Testis (tissue), 3 donors: ENCODE results near the gene ASAP2. TPM values are rescaled to one million over a fixed set of nuclear protein-coding genes. Genes with fewer than 3 reads are reported as not detected.
A peak's percentile ranks its signal among the peaks of the same experiment; 100 is the strongest.

Experiments
- DNase-seq: peaks from one replicate; pipeline ENCODE4 v3.0.0-alpha.2; 2019
- H3K27ac ChIP-seq, 2 donors: fragments of 200-600 bp; sonication (generic); one replicate each; pipeline ENCODE4 v1.5.1; 2019
- H3K27me3 ChIP-seq: fragments of 200-600 bp; sonication (generic); one replicate; pipeline ENCODE4 v1.5.1; 2019
- H3K36me3 ChIP-seq: fragments of 200-600 bp; sonication (generic); one replicate; pipeline ENCODE4 v1.5.1; 2017; ENCODE audit warnings: low read depth; ENCODE audit errors: missing control alignments
- H3K4me1 ChIP-seq: fragments of 200-600 bp; sonication (generic); one replicate; pipeline ENCODE4 v1.5.1; 2019
- H3K4me3 ChIP-seq, 2 donors: fragments of 200-600 bp; sonication (generic); one replicate each; pipeline ENCODE4 v1.5.1; 2017 to 2019
- H3K9me3 ChIP-seq: fragments of 200-600 bp; sonication (generic); one replicate; pipeline ENCODE4 v1.5.1; 2017
- CTCF ChIP-seq, 3 experiments: fragments of 450-650 bp in 2 of 3; fragments of 200-600 bp in 1 of 3; sonication (generic) in 1 of 3; IDR thresholded peaks; one replicate each; pipeline ENCODE4 v1.5.1; 2016 to 2019; ENCODE audit warnings: antibody characterized with exemption in 3 of 3, mild to moderate bottlenecking in 2 of 3, moderate library complexity in 1 of 3
- POLR2A ChIP-seq: fragments of 450-650 bp; IDR thresholded peaks from one replicate; pipeline ENCODE4 v1.6.1; 2017; ENCODE audit warnings: antibody characterized with exemption, mild to moderate bottlenecking, moderate library complexity
- WGBS, 2 donors: methylation state at CpG; one replicate each; pipeline ENCODE4 v1.1.5; 2018; 5-methylcytosine and 5-hydroxymethylcytosine counted together
- intact Hi-C: fragments of 100-400 bp; cut with DNase I; formaldehyde crosslinking; loops from one replicate; pipeline ENCODE4 v1.15.1; 2023; ENCODE audit warnings: low total_unique reads
- polyA plus RNA-seq: library from polyadenylated mRNA; stranded (reverse); fragments of 350-450 nt; fragmentation: Illumina TruSeq; extraction: RNeasy Lipid Tissue Mini Kit (QIAGEN cat#74804); gene quantifications from one replicate; pipeline ENCODE4 v1.2.3, GENCODE V29; 2014; ENCODE audit warnings: low read depth, low replicate concordance; ENCODE audit not compliant: insufficient read depth
- total RNA-seq, 2 donors: library from RNA; depleted of rRNA; stranded (reverse); fragments of >200 nt; gene quantifications; one replicate each; pipeline ENCODE4 v1.2.3, GENCODE V29; 2016

ASAP2 gene
- total and polyA plus RNA-seq, 3 donors from 2014 or later = 42.4 to 87.2 (median 79.0) TPM

DNA sequence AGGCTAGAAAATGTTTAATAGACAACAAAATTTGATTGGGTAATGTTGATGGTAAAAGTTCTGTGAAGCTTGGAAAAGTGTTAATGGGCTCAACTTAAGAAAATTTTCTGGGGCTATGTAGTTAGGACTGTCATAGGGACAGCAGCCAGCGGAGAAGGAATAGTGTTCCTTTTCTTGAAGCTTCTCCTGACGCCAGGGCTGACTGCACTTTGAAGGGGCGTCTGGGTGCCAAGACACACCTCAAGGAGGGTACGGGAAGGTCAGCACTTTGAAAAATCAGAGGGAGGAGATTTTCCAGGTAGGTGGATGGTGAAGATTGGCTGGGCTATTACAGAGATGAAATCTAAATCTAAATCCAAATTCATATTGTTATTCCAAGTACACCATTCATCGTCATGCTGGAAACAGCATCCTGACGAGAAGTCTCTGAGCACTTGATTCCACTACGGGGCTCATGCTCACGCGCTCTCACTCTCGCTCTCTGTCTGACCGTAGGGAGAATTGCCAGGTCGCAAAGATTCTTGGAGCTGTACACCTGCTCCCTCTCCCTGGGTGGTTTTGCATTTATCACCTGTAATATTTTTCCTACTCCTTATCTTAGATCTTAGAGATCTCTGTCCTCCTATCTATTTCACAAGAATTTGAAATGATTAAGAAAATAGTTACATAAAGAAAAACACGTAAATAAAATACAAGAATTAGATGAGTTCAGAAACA is 125.7 kb downstream of the ASAP2 start:
- Histone ChIP-seq H3K4me3 (no peak overlapping the region), H3K9me3 (no peaks in the 10 kb centered on the region), H3K4me1 (no peaks in the 10 kb centered on the region), H3K27me3 (no peaks in the 10 kb centered on the region), H3K36me3 (no peaks in the 10 kb centered on the region), H3K27ac (no peak overlapping the region)
- no peak for DNase-seq
- intact Hi-C loops = no loop called here
- 88 to 96% methylated on average over 13 of the region's 13 CpGs for WGBS, 2 donors
- TF ChIP-seq POLR2A = no peak

- intact Hi-C loops = no loop called here
- Histone ChIP-seq H3K4me3 (no peak overlapping the region), H3K36me3 (no peaks in the 10 kb centered on the region), H3K4me1 (no peaks in the 10 kb centered on the region), H3K9me3 (no peaks in the 10 kb centered on the region), H3K27me3 (no peaks in the 10 kb centered on the region), H3K27ac (no peak overlapping the region)
- TF ChIP-seq POLR2A (no peak), CTCF (IDR thresholded peaks at IDR 0.05) (no peak)
- WGBS, 2 donors = 90 to 95% methylated on average over 6 of the region's 6 CpGs
- no peak for DNase-seq
These were observed 126.2 kb downstream of the ASAP2 start for GRCh38 chr2:9332853-9333245.

DNA sequence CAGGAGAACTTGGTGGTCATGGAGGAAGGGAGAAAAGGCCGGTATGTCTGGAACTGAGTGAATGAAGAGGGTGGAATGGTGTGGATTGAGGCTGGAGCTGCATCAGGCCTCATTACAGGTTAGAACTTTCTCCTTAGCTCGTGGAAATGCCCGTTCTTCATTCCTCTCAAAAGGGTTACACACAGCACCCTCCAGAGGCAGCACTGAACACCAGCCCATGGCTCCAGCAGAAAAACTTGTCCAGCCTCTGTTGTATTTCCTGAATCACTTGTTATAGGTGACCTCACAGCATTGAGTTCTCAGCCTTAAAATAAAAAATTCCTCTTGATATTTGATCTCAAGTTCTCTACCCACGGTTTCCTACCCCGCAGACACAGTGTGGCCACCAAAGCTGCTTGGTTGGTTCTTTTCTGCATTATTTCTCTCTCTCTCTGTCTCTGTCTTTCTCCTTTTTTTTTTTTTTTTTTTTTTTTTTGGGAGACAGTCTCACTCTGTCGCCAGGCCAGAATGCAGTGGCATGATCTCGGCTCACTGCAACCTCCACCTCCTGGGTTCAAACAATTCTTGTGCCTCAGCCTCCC is 127.1 kb downstream of the ASAP2 start:
- no peaks in the 10 kb centered on the region for H3K4me1 ChIP-seq
- H3K27ac ChIP-seq = no peak overlapping the region
- no peaks in the 10 kb centered on the region for H3K9me3 ChIP-seq
- H3K27me3 ChIP-seq = no peaks in the 10 kb centered on the region
- DNase-seq = peak; percentile 69
- 62 to 75% methylated on average over 7 of the region's 7 CpGs for WGBS, 2 donors
- intact Hi-C loops = no loop called here
- H3K36me3 ChIP-seq = no peaks in the 10 kb centered on the region
- no peak overlapping the region for H3K4me3 ChIP-seq
- TF ChIP-seq POLR2A (no peak), CTCF (IDR thresholded peaks at IDR 0.05) (peak in 2 of 3 experiments; percentile 34 to 54)

DNA sequence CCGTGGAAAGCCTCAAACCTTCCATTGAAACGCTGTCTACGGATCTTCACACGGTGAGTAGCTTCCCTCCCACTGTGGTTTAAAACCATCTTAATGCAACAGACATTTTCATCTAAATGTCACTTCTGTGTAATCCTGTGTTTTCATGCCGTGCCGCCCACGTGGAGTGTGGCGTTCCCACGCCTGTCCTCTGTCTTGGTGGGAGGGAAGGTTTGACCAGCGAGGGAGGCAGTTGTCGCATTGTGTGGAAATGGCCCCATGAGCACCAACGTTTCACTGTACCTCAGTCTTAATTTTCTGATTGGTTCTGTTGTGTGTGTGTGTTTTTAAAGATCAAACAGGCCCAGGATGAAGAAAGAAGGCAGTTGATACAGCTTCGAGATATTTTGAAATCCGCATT is 128.1 kb downstream of the ASAP2 start:
- no peaks in the 10 kb centered on the region for H3K27me3 ChIP-seq
- H3K4me3 ChIP-seq = no peak overlapping the region
- WGBS, 2 donors = 93 to 94% methylated on average over 14 of the region's 14 CpGs
- intact Hi-C loops = no loop called here
- H3K27ac ChIP-seq = no peak overlapping the region
- no peaks in the 10 kb centered on the region for H3K9me3 ChIP-seq
- H3K4me1 ChIP-seq = no peaks in the 10 kb centered on the region
- TF ChIP-seq POLR2A = no peak
- no peak for TF ChIP-seq CTCF (IDR thresholded peaks at IDR 0.05)
- no peaks in the 10 kb centered on the region for H3K36me3 ChIP-seq
- DNase-seq = no peak

DNA sequence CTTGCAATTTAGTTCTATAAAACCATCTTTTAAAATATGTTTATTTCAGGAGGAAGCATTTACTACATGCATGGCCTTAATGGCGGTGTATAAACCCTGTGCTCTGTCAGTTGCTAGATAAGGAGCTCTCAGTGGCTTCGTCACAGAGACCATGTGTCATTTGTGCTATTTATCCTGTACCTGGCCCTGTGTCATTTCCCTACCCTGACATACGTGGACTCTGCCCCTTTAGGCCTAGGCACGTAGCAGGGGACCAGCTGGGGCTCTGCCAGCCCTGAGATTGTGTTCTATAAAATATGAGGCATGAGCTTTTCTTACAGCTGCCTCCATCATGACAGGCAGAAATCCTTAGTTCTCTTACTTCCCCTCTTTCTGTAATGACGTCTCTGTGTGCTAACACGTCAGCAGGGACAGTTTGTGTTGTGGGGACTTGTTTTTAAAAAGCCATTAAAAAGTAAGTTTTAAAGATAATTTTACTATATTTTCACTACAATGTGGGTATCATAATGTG is 128.8 kb downstream of the ASAP2 start:
- Histone ChIP-seq H3K27me3 (no peaks in the 10 kb centered on the region), H3K4me3 (no peak overlapping the region), H3K9me3 (no peaks in the 10 kb centered on the region), H3K36me3 (no peaks in the 10 kb centered on the region), H3K4me1 (no peaks in the 10 kb centered on the region), H3K27ac (no peak overlapping the region)
- no peak for DNase-seq
- 84 to 88% methylated on average over 6 of the region's 6 CpGs for WGBS, 2 donors
- TF ChIP-seq POLR2A = no peak
- no peak for TF ChIP-seq CTCF (IDR thresholded peaks at IDR 0.05)
- intact Hi-C loops = no loop called here
